GM18861 (cell line): ENCODE results near the gene STARD7.
"Not testable (repeated sequence)": the region's sequence is repeated elsewhere in the genome, so short reads cannot be mapped to it uniquely, and the experiment has no call there.

Experiments used
- ATAC-seq: cut with Tn5 transposase; IDR thresholded peaks from one replicate; pipeline ENCODE4 v1.9.1; 2021; ENCODE audit not compliant: unreplicated experiment

The STARD7 gene

DNA sequence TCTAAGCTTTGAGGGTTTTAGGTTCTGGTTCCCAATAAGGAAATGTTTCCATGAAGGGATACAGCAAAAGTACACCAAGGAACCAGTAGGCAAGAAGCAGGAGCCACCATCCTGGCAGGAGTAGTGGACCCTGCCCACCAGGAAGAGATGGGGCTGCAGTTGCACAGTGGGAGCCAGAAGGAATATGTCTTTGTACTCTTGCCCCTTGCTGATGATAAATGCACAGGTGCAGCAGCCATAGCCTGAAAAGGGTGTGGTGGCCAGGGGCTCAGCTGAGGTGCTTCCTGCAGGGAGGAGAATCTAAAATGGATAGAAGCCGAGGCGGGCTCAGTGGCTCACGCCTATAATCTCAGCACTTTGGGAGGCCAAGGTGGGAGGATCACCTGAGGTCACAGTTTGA, 29.6 kb upstream of the STARD7 start:
- no peak for ATAC-seq

- ATAC-seq: no peak
Measured at GRCh38 chr2:96236882-96237281, 28.3 kb upstream of the STARD7 start.

GRCh38 chr2:96233880-96234316, 25.3 kb upstream of the STARD7 start:
- peak; percentile 86 for ATAC-seq

DNA sequence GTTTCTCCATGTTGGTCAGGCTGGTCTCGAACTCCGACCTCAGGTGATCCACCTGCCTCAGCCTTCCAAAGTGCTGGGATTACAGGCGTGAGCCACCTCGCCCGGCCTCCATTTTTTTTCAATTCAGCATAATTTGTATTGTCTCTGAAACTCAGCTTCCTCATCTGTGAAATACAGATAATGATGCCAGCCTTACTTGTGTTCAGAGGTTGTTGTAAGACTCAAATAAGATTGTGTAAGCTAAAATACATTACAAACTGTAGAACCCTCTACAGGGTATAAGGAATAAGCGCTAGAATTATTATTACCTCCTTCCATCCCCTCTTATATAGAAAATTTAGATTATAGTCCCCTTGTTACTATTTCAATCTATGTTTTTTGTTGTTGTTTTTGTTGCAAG, 24.8 kb upstream of the STARD7 start:
- ATAC-seq: no peak

DNA sequence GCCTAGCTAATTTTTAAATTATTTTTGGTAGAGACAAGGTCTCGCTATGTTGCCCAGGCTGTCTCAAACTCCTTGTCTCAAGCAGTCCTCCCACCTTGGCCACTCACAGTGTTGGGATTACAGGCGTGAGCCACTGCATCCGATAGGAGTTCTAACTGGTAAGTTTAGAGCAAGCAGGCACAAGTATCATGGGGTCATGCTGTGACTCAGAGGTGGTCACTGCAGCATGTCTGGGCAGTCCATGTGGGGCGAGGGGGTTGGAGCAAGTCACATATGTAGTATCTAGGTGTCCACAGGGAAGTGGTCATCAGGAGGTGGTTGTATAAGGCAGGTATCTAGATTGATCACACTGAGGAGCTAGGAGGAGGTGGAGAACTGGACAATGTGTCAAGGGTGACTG, 22.7 kb upstream of the STARD7 start:
- no peak for ATAC-seq

GRCh38 chr2:96225016-96225533, 16.4 kb upstream of the STARD7 start:
- ATAC-seq: peak; percentile 57

- not testable (repeated sequence) for ATAC-seq
Measured at GRCh38 chr2:96221106-96221505, 12.5 kb upstream of the STARD7 start.

GRCh38 chr2:96219959-96220358, 11.3 kb upstream of the STARD7 start:
- ATAC-seq: not testable (repeated sequence)

DNA sequence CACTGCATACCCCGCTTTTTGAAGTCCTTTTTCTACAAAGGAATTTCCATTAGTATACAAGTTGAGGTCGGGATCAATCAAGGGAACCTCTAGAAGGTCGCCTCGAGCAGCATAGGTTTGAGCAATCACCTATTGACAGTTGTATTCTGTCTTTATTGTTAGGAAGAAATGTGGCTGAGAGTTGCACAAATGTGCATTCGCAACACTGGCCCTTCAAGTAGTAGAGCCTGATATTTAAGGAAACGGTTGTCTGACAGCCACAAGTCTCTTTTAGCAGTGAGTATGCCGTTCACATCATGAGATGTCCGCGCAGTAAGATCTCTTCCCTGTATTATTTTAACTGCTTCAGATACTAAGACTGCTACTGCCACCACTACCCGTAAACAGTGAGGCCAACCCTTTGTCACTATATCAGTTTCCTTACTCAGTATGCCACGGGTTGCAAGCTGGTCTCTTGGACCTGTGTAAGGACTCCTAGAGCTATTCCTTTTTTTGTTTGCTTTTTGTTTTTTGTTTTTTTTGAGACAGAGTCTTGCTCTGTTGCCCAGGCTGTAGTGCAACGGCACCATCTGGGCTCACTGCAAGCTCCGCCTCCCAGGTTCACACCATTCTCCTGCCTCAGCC, 10.0 kb upstream of the STARD7 start:
- ATAC-seq: no peak

GRCh38 chr2:96214554-96214953, 5.9 kb upstream of the STARD7 start:
- ATAC-seq: no peak

- no peak for ATAC-seq
Measured at GRCh38 chr2:96213379-96213778, 4.8 kb upstream of the STARD7 start.

DNA sequence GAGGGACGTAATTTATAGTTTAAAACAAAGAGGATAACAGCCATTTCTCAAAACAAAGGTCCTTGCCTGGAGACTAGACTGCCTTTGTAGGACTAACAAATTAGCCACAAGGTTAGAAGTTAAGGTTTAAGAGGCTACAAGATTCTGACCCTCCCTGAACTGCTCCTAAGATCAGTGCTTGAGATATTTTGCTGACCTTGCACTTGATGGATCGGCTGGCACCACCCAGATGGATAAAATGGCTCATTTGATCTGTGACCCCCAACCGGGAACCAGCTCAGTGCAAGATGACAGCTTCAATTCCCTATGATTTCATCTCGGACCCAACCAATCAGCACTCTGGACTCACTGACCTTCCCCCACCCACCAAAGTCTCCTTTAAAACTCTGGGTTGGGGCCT, 3.7 kb upstream of the STARD7 start:
- no peak for ATAC-seq

- ATAC-seq: no peak
Measured at GRCh38 chr2:96209729-96210085, 1.1 kb upstream of the STARD7 start.

DNA sequence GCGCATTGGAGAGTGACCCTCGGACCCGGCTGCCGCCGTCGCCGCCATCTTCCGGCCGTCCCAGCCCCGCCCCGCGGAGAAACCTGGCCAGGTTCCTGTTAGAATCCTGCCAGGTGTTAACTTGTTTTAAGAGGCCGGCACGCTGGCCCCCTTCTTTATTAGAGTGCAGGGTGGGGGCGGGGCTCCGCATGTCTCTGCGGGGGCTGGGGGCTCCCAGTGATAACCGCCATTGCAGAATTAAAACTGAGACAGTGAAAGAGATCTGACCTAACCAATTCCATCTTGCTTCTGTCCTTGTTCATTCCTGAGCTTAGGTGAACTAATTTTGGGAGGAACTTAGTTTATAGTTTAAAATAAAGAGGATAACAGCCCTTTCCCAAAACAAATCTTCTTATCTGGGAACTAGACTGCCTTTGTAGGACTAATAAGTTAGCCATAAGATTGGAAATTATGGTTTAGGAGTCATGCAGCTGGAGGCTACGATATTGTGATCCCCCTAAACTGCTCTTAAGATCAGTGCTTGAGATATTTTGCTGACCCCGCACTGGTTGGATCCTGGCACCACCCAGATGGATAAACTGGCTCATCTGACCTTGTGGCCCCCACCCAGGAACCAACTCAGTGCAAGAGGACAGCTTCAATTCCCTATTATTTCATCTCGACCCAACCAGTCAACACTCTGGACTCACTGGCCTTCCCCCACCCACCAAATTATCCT, 543 bp upstream of the STARD7 start:
- ATAC-seq: no peak

- no peak for ATAC-seq
Measured at GRCh38 chr2:96207774-96208142, 869 bp downstream of the STARD7 start.

GRCh38 chr2:96207073-96207773, 1.4 kb downstream of the STARD7 start:
- no peak for ATAC-seq

DNA sequence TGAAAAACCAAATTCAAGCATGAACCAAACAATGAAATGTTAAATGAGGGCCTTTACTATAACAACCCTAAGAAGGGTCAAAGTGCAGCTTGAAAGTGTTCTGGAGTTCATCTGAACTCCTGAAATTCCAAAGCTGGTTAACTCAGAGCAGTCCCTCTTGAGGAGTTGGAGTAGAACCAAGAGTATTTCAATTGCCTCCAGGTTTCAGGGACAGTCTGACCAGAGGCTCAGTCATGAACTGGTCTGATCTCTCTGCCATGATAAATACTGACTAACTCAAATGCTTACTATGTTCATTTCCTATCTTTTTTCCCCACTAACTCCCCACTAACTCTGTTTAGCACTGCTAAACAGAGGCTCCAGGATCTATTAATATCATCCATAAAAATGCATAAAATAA, 2.7 kb downstream of the STARD7 start:
- no peak for ATAC-seq

DNA sequence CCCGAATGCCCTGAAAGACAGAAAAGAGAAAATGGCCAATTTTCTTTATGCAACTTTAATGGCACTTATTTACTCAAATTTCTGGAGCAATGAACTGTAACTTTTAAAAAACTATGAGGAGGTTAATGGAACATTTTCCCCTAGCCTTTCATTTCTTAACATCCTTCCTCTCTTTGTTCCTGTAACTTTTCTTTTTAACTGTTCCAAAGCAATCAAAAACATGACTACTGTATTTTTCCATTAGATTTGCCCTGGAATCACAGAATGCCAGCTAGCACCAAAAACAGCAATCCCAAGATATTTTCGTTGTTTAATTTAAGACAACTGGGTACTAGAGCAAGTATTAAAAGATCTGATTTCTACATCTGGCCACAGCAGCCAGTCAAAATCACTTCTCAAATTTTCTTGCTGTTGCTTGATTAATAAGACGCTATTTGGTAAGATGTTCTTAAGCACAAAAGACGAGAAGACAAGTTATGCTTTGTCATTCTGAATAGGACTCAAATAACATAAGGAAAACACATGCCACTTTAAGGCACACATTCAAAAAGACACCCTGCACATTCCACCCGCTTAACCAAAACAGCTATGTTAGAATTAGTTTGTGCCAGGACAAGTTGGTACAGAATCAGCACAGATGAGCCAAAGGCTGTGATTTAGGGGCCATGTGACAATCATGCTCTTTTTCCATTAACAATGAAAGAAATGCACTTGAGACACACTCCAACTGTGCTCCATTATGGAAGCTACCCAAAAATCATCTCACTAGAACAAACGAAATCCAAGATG, 3.6 kb downstream of the STARD7 start:
- no peak for ATAC-seq

DNA sequence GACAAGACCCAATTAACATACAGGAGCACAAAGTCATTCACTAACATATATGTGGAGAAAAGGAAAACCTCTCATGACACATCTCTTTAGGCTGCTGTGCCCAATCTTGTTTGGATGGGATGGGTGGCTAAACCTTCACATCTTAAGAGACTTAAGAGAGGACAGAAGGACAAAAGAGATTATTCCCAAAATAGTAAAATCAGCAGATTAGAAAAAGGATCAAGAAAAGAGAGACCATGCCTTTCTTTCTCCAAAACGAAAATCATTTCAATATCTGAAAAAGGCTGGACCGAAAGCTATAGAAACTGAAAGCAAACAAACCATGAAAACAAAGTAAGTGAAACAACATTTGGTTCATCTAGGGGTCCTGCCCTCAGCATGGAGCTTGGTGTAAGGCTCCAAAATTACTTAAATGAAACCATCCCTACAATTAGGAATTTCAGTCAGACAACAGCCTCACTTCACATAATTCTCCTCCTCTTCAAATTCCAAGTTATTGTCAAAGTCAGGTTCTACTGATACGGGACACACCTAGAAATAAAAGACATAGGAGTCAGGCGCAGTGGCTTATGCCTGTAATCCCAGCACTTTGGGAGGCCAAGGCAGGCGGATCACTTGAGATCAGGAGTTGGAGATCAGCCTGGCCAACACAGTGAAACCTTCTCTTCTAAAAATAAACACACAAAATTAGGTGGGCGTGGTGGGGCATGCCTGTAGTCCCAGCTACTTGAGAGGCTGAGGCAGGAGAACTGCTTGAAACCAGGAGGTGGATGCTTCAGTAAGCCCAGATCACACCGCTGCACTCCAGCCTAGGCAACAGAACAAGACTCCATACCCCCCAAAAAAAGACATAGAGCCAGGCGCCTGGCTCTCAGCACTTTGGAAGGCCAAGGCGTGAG, 5.2 kb downstream of the STARD7 start:
- no peak for ATAC-seq

DNA sequence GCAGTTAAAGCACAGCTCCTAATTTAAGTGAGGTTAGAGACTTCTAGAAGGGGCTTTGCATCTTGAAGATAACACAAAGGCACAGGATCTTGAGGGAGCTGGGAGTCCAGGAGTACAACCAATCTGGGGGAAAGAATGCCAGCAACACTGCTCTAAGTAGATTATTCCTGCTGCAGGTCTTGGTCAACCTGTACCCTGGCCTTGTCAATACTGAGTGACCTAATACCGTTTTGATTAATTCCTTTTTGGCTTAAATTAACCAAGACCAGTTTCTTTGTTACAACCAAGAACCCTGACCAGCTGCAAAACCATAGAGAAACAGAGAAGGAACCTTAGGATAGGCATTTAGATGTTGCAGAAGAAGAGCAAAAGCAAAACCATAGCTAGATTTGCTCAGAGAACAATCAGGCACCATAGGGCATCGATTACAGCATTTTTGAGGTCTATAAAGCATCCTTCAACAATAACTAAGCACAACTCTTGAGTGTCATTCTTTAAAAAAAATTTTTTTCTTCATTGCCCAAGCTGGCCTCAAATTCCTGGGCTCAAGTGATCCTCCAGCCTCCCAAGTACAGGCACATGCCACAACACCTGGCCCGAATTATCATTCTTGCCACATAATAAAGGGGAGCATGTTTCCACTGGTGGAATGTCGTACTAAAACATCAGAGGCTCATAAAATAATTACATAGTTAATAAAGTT, 6.3 kb downstream of the STARD7 start:
- no peak for ATAC-seq
